GM18502 (cell line): ENCODE measurements around the gene DAB2IP.

Source experiments
- ATAC-seq: cut with Tn5 transposase; IDR thresholded peaks from one replicate; pipeline ENCODE4 v1.9.1; 2021; ENCODE audit warnings: mild to moderate bottlenecking; ENCODE audit not compliant: unreplicated experiment, poor library complexity

DAB2IP gene

GRCh38 chr9:121822093-121823085 is 171.0 kb downstream of the DAB2IP start:
- ATAC-seq, result no peak

DNA sequence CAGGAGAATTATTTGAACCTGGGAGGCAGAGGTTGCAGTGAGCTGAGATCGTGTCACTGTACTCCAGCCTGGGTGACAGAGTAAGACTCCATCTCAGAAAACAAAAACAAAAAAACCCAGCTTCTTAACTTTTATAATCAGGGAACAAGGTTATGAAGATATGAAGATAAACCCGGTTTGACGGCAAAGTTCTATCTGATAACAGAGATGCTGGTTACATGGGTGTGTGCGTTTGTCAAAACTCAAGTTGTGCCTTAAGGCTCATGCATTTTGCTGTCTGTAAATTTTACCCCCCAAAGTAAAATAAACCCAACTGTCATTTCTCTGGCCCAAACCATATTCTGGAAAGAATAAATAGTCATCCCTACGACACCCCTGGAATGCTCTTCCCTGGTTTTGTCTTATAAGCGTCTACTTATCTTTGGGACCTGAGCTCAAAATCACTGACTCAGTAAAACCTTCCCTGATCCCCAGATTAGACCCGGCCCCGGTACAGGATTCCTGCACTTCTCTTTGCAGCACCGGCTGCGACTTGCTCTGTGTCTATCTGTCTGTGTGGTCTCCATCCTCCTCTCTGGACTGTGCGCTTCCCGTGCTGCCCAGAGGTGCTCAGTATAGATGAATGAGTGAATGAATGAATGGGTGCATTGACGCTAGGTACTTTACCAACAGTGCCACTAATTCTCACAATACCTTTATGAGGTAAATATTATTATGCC is 172.2 kb downstream of the DAB2IP start:
- no peak for ATAC-seq

GRCh38 chr9:121824651-121825030 is 173.2 kb downstream of the DAB2IP start:
- ATAC-seq, result no peak

GRCh38 chr9:121825031-121825691 is 173.7 kb downstream of the DAB2IP start:
- ATAC-seq, result no peak

DNA sequence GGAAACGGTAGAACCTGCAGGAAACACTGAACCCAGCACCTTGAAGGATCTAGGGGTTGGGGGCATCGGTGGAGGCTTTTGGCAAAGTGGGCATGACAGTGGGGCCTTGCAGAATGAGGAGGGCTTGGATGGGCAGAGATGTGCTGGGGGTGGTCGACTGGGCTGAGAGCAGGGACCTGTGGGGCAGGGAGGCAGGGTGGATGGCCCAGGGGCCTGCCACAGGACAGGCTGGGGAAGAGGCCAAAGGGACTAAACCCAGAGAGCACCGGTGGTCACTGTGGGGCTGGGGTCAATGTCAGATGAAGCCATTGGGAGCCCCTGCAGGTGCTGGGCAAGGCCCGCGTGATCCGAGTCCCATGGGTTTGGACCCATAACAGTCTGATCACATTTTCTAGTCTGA is 175.3 kb downstream of the DAB2IP start:
- ATAC-seq, result no peak

DNA sequence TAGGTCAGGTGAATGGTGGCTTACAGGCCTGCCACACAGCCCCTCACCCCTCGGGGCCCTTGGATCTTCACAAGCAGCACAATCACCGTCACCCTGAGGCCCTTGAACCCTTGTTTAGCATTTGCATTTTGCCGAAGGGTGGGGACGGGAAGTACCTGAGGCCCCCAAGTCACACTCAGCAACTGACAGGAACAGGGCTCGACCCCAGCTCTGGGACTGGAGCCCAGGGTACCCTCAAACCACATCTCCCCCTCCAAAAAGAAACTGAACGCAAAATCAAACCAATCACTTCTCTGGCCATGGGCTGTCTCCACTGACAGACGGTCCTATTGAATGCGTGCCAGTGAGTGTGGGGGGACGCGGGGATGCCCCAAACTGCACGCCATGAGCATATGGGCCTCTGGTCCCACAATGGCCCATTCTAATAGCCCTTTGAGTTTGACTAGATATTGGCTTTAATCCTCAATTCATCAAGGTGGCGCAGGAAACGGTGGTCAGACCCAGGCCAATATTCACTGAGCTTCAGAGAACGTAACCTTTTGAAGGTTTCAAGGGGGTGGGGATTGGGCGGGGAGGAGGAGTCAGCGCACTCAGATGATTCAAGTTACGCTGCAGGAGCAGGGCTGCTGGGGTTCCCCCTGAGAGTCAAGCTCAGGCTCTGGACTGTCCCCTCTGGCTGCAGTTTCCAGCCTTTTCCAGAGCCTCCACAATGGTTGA is 176.0 kb downstream of the DAB2IP start:
- no peak for ATAC-seq

DNA sequence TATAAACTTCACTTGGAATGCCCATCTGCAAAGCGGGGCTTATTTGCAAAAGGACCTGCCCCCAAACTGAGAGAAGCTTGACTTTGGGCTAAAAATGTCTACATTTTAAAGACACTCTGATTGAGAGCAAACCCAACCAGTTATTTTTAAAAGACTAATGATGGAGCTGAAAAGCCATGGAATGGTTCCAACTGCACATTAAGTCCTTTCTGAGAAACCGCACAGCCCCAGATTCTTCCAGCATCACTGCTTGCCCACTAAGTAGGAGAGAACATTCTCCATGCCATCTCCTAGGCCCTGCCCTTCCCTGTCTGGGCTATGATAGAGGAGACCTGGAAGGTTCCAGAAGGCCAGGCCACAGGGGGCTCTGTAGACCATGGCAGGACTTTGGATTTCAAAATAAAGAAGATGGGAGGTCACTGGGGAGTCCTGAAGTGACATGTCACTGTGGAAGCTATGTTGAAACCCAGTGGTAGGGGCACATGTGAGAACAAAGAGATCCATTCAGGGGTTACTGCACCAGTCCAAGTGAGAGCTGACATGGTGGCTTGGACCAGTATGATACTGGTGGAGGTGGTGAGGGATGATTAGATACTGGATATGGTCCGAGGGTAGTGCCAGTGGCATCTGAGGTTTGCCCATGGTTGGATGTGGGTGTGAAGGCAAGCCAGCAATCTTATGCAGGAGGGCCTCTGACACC is 179.2 kb downstream of the DAB2IP start:
- ATAC-seq, result no peak

DNA sequence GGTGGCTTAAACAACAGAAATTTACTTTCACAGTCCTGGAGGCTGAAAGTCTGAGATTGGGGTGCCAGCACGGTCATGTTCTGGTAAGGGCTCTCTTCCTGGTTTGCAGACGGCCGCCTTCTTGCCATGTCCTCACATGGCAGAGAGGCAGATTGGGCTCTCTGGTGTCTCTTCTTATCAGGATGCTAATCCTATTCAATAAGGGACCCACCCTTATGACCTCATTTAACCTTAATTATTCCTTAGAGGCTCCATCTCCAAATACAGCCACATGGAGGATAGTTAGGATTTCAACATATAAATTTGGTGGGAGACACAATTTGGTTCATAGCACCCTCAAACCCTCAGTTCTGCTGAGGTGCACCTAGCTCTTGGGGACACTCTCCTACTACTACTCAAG is 180.4 kb downstream of the DAB2IP start:
- ATAC-seq, result no peak

DNA sequence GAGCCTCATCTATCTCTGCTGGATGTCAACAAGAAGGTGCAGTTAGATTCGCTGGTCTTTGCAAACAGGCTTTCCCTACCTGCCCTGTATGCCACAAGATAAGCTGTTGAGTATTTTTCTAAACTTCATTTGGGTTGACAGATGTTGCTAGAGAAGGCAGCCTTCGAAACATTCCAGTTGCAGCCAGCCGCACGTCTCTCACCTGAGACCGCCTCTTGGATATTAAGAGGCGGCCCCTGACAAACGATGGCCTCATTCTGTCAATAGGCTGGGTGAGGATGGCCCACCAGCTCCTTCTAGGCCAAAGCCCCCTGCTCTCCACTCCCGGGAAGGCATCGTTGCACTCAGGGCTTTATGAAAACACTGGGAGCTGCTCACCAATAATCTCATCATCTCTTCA is 181.6 kb downstream of the DAB2IP start:
- ATAC-seq, result no peak
